ENCODE results near the gene MATCAP1. TPM values are rescaled to one million over a fixed set of nuclear protein-coding genes. Genes with fewer than 3 reads are reported as not detected.

The MATCAP1 gene
- total RNA-seq, 4 donors from 2014 or later: 2.5 to 7.7 (median 4.5) TPM

- no peaks in the 10 kb centered on the region for H3K27me3 ChIP-seq
- H3K27ac ChIP-seq: peak overlapping the region; percentile 94 to 100 (median 96)
- peak overlapping the region in 2 of 4 donors; percentile 54 to 78 for H3K4me3 ChIP-seq
- no peak for ATAC-seq
- H3K4me1 ChIP-seq: peaks cover 53 to 55% of the 10 kb centered on the region in 2 donors
- H3K36me3 ChIP-seq: no peaks in the 10 kb centered on the region
- TF ChIP-seq POLR2A (IDR thresholded peaks at IDR 0.05) (no peak), CTCF (IDR thresholded peaks at IDR 0.05 in 4 of 5, conservative IDR thresholded peaks at IDR 0.05 in 1 of 5) (no peak)
- H3K9me3 ChIP-seq: no peaks in the 10 kb centered on the region
- no peak for DNase-seq
- in situ Hi-C loops (cut with MboI; ENCODE audit: low sequenced_read_pairs in 4 of 4) (no loop called here), intact Hi-C loops (cut with DNase I; ENCODE audit: low total_unique reads) (no loop called here)
Observed at GRCh38 chr16:67169011-67169451, 14.7 kb downstream of the MATCAP1 start.

GRCh38 chr16:67167588-67167987 lies 16.2 kb downstream of the MATCAP1 start:
- DNase-seq: no peak
- Histone ChIP-seq H3K36me3 (no peaks in the 10 kb centered on the region), H3K9me3 (no peaks in the 10 kb centered on the region), H3K27me3 (no peaks in the 10 kb centered on the region), H3K4me3 (no peak overlapping the region), H3K27ac (peak overlapping the region; percentile 43 to 100 (median 95)), H3K4me1 (peaks cover 59 to 61% of the 10 kb centered on the region in 2 donors)
- intact Hi-C loops (cut with DNase I; ENCODE audit: low total_unique reads) (no loop called here), in situ Hi-C loops (cut with MboI; ENCODE audit: low sequenced_read_pairs in 4 of 4) (no loop called here)
- TF ChIP-seq POLR2A (IDR thresholded peaks at IDR 0.05): no peak
- TF ChIP-seq CTCF (IDR thresholded peaks at IDR 0.05 in 4 of 5, conservative IDR thresholded peaks at IDR 0.05 in 1 of 5): no peak
- no peak for ATAC-seq

GRCh38 chr16:67166598-67167168 lies 17.1 kb downstream of the MATCAP1 start:
- intact Hi-C loops (cut with DNase I; ENCODE audit: low total_unique reads) (no loop called here), in situ Hi-C loops (cut with MboI; ENCODE audit: low sequenced_read_pairs in 4 of 4) (no loop called here)
- Histone ChIP-seq H3K4me1 (peaks cover 54 to 61% of the 10 kb centered on the region in 2 donors), H3K9me3 (no peaks in the 10 kb centered on the region), H3K27me3 (no peaks in the 10 kb centered on the region), H3K4me3 (no peak overlapping the region), H3K36me3 (no peaks in the 10 kb centered on the region), H3K27ac (peak overlapping the region; percentile 93 to 100 (median 95))
- ATAC-seq: no peak
- DNase-seq: no peak
- TF ChIP-seq CTCF (IDR thresholded peaks at IDR 0.05 in 4 of 5, conservative IDR thresholded peaks at IDR 0.05 in 1 of 5) (no peak), POLR2A (IDR thresholded peaks at IDR 0.05) (no peak)

GRCh38 chr16:67166110-67166547 lies 17.6 kb downstream of the MATCAP1 start:
- no peak for ATAC-seq
- TF ChIP-seq POLR2A (IDR thresholded peaks at IDR 0.05) (no peak), CTCF (IDR thresholded peaks at IDR 0.05 in 4 of 5, conservative IDR thresholded peaks at IDR 0.05 in 1 of 5) (no peak)
- peak overlapping the region; percentile 93 to 100 (median 95) for H3K27ac ChIP-seq
- no peak overlapping the region for H3K4me3 ChIP-seq
- no peaks in the 10 kb centered on the region for H3K27me3 ChIP-seq
- H3K36me3 ChIP-seq: no peaks in the 10 kb centered on the region
- DNase-seq: no peak
- no peaks in the 10 kb centered on the region for H3K9me3 ChIP-seq
- intact Hi-C loops (cut with DNase I; ENCODE audit: low total_unique reads) (no loop called here), in situ Hi-C loops (cut with MboI; ENCODE audit: low sequenced_read_pairs in 4 of 4) (no loop called here)
- H3K4me1 ChIP-seq: peaks cover 53 to 61% of the 10 kb centered on the region in 2 donors

Measured in gastrocnemius medialis (tissue), 4 donors.